Measurements from ENCODE around the gene MORC3. TPM values are rescaled to one million over a fixed set of nuclear protein-coding genes. Genes with fewer than 3 reads are reported as not detected.
"Not testable (repeated sequence)": the region's sequence is repeated elsewhere in the genome, so short reads cannot be mapped to it uniquely, and the experiment has no call there.

The MORC3 gene
- total RNA-seq, 1 experiment from 2014 or later, result 21.7 TPM

DNA sequence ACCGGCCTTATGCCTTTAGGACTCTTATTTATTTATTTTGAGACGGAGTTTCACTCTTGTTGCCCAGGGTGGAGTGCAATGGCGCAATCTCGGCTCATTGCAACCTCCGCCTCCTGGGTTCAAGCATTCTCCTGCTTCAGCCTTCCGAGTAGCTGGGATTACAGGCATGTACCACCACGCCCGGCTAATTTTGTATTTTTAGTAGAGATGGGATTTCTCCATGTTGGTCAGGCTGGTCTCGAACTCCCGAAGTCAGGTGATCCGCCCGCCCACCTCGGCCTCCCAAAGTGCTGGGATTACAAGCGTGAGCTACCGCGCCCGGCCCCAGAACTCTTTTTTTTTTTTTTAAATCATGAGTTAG, 611 bp upstream of the MORC3 start:
- not testable (repeated sequence) for H3K9me3 ChIP-seq, H3K27me3 ChIP-seq, DNase-seq, H3K36me3 ChIP-seq
- peak overlapping the region; percentile 92 for H3K4me3 ChIP-seq

DNA sequence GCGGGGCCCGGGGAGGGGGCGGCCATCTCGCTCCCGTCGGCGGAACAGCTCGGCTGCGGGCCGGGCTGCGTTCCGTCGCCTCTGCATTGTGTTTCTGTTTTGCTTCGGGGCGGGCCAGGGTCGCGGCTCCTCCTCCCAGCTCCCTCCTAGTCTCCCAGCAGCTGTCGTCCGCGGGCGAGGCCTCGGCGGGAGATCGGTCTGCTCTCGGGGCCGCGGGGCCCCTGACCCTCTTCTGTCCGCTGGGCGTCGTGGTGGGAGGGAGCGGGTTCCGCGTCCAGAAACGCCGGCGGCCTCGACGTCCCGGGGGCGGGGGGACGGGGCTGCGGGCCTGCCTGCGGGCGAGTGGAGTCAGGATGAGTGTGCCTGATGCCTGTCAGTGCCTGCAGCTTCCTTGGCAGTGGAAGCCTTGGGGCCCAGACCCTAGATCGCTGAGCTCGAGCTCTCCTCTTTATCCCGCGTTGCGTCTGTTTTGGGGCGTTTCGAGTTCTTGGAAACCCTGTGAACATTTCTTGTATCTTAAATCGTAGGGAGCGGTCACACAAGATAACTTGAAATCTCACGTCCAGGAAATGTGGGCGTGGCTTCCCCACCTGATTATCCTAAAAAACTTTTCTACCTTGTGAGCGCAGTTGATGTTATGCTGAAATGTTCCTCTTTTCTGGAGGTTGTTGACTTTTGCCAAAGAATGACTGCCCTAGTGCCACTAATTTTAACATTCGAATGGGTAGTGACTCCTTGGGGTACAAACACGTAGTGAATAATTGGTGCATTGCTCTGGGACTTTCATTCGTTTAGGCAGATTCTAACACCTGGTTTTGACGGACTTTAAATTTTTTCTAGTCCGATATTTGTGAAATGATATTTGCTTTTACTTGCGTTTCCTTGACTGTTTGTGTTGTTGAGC, 676 bp downstream of the MORC3 start:
- Histone ChIP-seq H3K9me3 (no peaks in the 10 kb centered on the region), H3K36me3 (peaks cover 9% of the 10 kb centered on the region; the same call in 1 of the 2 replicates), H3K27me3 (no peaks in the 10 kb centered on the region), H3K4me3 (peak overlapping the region; percentile 92)
- DNase-seq, result peak; percentile 84

DNA sequence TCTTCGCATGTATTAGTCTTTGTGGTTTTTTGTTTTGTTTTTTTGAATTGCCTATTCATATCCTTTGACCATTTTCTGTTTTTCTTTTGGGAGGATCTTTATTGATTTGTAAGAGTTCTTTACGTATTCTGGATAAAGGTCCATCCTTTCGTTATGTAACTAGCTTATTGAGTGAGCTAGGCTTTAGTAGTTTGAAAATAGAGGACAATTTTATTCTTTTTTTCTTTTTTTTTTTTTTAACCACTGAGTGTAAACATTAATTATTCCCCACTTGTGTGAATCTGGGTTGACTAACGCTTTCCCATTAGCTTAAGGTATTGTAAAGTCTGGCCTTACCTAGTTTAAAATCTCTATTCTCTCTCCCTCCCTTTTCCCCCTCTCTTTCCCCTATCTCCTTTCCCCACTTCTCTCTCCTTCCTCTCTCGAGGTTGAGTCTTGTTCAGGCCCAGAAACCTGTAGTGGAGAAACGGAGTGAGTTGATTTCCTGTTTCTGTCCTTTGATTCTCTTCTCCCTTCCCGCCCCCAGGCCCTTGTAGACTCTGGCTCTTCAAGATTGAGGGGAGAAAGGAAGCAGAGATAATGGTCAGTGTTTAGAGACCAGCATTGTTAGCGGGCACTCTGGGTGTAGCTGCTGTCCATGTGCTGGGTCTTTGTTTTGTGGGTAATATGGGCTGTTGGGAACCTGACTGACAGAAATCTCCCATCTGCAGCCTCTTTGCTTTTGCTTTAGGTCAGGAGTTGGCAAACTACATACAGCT, 1.5 kb downstream of the MORC3 start:
- no peak for DNase-seq
- Histone ChIP-seq H3K9me3 (no peaks in the 10 kb centered on the region), H3K36me3 (peaks cover 9% of the 10 kb centered on the region), H3K4me3 (peak overlapping the region; percentile 92), H3K27me3 (no peaks in the 10 kb centered on the region)

DNA sequence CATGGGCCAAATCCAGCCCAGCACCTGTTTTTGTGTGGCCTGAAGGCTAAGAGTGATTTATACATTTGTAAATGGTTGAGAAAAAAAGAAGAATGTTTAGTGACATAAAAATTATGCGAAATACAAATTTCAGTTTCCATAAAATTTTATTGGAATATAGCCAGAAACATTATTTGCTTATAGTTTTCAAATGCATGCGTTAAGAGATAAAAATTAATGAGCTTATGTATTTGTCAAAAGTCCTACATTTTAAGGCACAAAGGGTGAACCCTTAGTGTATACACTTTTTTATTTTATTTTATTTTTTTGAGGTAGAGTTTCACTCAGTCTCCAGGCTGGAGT, 2.1 kb downstream of the MORC3 start:
- H3K4me3 ChIP-seq, result peak overlapping the region; percentile 92
- DNase-seq, result no peak
- H3K9me3 ChIP-seq, result no peaks in the 10 kb centered on the region
- H3K36me3 ChIP-seq, result peaks cover 9% of the 10 kb centered on the region
- no peaks in the 10 kb centered on the region for H3K27me3 ChIP-seq

DNA sequence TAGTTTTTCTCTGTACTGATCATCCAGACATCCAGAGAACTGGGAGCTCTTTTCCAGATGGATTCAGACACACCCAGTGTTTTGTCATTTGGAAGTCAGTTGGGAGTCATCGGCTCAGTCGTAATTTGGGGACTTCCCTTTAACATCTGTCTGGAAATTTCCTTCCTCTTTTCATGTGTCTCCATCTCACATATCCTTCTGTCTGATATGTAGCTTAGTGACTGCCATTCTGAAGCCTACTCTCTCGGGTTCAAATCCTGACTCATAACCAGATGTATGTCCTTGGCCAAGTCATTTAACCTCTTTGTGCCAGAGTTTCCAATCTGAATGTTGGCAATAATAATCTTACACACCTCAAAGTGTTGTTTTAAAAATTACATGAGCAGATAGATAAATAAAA, 3.0 kb downstream of the MORC3 start:
- H3K9me3 ChIP-seq, result no peaks in the 10 kb centered on the region
- no peaks in the 10 kb centered on the region for H3K27me3 ChIP-seq
- H3K4me3 ChIP-seq, result no peak overlapping the region
- no peak for DNase-seq
- H3K36me3 ChIP-seq, result peaks cover 9% of the 10 kb centered on the region

DNA sequence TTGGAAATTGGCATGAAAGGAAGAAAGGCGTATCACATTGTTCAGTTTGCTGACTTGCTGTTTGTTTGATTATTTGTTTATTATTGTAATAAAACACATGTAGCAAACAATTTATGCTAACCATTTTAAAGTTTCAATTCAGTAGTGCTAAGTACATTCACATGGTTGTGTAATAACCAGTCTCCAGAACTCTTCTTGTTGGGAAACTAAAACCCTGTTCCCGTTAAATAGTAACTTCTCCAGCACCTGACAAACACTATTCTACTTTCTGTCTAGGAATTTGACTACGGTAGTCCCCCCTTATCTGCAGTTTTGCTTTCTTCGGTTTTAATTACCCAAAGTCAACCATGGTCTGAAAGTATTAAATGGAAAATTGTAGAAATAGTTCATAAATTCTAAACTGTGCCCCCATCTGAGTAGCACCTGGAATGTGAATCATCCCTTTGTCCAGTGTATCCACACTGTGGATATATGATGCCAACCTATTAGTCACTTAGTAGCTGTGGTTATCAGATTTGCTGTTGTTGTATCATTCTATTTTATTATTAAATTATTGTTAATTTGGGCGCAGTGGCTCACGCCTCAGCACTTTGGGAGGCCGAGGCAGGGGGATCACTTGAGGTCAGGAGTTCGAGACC, 5.5 kb downstream of the MORC3 start:
- no peak for DNase-seq
- H3K9me3 ChIP-seq, result no peaks in the 10 kb centered on the region
- H3K4me3 ChIP-seq, result no peak overlapping the region
- peaks cover 9% of the 10 kb centered on the region for H3K36me3 ChIP-seq
- no peaks in the 10 kb centered on the region for H3K27me3 ChIP-seq

DNA sequence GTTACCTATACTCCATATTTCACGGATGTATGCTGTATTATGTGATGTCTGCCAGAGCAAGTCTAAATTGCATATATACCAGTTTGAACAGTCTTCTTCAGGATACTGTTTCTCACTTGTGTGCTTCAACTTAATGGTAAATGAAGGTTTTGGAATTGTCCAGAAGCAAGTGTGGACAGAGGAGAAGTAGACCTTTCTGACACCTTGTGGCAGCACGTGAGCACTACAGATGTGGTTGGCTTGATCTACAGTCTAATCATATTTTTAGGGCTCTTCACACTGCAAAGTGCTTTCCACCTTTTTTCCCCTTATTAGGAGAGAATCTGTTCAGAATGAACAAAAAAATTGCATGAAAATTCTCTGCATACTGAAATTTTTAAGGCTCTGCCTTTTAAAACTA, 10.9 kb downstream of the MORC3 start:
- DNase-seq, result peak; percentile 21
- Histone ChIP-seq H3K4me3 (no peak overlapping the region), H3K36me3 (peaks cover 15% of the 10 kb centered on the region), H3K27me3 (no peaks in the 10 kb centered on the region), H3K9me3 (no peaks in the 10 kb centered on the region)

DNA sequence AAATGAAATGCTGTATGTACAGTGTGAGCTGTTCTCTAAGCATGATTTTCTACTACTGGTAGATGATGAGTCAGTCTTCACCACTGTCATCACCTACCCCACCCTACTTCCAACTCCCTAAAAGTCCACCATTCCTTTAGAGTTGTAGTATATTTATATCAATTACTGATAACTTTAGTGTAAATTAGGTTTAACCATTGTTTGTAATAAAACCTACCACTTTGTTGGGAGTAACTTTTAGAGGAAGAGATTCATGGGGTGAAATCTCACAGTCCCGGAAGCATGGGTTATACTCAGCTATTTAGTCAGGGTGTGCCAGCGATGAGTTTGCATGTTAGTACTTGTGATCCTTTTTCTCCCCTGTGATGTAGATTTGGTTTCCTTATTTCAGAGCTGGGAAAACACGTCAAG, 17.1 kb downstream of the MORC3 start:
- Histone ChIP-seq H3K27me3 (no peaks in the 10 kb centered on the region), H3K36me3 (peaks cover 47% of the 10 kb centered on the region), H3K4me3 (no peak overlapping the region), H3K9me3 (no peaks in the 10 kb centered on the region)
- DNase-seq, result no peak

DNA sequence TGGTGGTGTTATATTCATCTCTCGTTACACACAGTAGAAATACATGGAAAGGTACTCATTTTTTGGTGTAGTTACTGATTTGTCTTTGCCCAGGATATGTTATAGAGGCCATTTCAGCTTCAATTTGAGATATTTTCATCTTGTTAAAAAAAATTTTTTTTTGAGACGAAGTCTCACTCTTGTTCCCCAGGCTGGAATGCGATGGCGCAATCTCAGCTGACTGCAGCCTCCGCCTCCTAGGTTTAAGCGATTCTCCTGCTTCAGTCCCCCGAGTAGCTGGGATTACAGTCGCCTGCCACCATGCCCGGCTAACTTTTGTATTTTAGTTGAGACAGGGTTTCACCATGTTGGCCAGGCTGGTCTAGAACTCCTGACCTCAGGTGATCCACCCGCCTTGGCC, 19.0 kb downstream of the MORC3 start:
- Histone ChIP-seq H3K36me3 (peaks cover 47% of the 10 kb centered on the region), H3K9me3 (no peaks in the 10 kb centered on the region), H3K27me3 (no peaks in the 10 kb centered on the region), H3K4me3 (no peak overlapping the region)
- DNase-seq, result no peak

DNA sequence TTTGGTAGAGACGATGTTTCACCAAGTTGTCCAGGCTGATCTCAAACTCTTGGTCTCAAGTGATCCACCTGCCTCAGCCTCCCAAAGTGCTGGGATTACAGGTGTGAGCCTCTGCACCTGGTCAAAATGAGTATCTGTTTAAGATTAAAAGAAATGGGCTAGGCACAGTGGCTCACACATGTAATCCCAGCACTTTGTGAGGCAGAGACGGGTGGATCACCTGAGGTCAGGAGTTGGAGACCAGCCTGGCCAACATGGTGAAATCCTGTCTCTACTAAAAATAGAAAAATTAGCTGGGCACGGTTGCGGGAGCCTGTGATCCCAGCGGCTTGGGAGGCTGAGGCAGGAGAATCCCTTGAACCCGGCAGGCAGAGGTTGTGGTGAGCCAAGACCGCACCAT, 22.6 kb downstream of the MORC3 start:
- H3K36me3 ChIP-seq, result peaks cover 46% of the 10 kb centered on the region
- H3K9me3 ChIP-seq, DNase-seq, H3K4me3 ChIP-seq, H3K27me3 ChIP-seq: not testable (repeated sequence)

DNA sequence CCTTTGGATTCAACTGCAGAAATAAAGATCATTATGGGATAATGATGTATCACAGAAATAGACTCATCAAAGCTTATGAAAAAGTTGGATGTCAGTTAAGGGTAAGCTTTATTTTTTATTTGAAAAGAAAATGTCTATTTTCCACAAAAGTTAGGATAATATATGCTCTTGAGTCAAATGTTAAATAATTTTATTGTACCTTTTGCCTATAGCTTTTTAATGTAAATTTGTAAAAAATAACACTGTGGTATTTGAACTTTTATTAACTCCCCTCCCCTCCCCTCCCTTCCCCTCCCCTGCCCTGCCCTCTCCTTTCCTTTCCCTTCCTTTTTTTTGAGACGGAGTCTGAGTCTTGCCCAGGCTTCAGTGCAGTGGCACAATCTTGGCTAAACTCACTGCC, 24.9 kb downstream of the MORC3 start:
- H3K9me3 ChIP-seq, result no peaks in the 10 kb centered on the region
- peaks cover 50% of the 10 kb centered on the region for H3K36me3 ChIP-seq
- H3K27me3 ChIP-seq, result no peaks in the 10 kb centered on the region
- H3K4me3 ChIP-seq, result no peak overlapping the region
- no peak for DNase-seq

DNA sequence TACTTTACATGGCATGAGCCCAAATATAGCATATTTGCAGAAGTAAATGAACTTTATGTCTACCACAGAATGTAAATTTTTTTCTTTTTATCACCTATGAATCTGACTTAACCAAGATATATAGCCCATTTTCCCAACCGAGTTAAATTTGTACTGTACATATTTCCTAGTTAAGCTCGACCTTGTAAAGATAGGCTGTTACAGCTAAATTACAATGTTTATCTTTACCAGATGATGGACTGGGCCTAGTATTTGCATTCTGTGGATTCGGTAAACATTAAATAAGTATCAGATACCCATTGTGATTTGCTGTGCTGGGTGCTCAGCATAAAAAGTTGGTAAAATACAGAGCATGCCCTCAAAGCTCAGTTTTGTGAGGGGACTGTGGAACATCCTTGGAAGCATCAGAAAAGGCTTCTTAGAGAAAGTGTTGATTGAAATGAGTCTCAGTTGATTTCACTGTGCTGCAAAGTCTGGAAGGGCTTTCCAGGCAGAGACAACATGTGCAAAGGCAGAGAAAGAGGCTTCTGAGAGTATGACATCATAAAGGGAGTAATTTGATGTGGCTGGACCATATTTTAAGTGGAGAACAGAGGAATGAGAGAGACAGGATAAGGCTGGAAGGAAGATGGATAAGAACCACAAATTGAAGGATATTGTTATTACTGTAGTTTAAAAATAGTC, 27.4 kb downstream of the MORC3 start:
- Histone ChIP-seq H3K4me3 (no peak overlapping the region), H3K9me3 (no peaks in the 10 kb centered on the region), H3K27me3 (no peaks in the 10 kb centered on the region), H3K36me3 (peaks cover 48% of the 10 kb centered on the region)
- no peak for DNase-seq

DNA sequence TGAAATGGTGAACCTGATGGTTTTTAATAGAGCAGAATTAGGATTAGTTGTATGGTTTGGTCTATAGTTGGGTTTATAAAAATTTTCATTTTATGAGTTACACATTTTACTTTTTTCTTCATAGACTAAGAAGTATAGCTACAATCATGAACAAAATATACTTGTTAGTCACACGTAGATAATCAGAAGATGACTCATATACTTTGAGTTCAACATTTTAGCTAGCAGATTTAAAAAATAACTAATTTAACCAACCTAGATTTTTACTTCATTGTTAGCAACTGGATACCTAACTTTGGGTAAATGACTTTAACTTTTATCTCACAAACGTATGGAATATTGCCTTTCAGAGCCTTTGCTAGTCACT, 27.9 kb downstream of the MORC3 start:
- Histone ChIP-seq H3K9me3 (no peaks in the 10 kb centered on the region), H3K36me3 (peaks cover 48% of the 10 kb centered on the region)
- no peak for DNase-seq

DNA sequence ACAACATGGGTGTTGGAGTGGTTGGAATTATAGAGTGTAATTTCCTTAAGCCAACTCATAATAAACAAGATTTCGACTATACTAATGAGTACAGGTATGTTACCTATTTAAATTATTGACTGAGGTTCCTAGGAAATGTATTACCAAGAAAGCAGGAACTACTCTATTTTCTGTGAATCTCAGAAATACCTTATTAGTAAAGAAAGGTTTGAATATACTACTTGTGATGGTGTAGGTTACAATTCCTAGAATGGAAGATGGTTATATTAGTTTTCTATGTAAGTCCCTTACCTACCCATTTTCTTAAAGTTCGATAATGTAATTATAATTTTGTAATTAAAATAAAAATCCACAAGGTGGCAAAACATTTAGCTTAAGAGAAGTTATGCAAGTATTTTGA, 29.3 kb downstream of the MORC3 start:
- no peaks in the 10 kb centered on the region for H3K9me3 ChIP-seq
- H3K4me3 ChIP-seq, result no peak overlapping the region
- H3K36me3 ChIP-seq, result peaks cover 46% of the 10 kb centered on the region
- DNase-seq, result no peak
- H3K27me3 ChIP-seq, result no peaks in the 10 kb centered on the region

More for the DNA sequence above, 27.9 kb downstream of the MORC3 start:
- Histone ChIP-seq H3K27me3 (no peaks in the 10 kb centered on the region), H3K4me3 (no peak overlapping the region)

DNA sequence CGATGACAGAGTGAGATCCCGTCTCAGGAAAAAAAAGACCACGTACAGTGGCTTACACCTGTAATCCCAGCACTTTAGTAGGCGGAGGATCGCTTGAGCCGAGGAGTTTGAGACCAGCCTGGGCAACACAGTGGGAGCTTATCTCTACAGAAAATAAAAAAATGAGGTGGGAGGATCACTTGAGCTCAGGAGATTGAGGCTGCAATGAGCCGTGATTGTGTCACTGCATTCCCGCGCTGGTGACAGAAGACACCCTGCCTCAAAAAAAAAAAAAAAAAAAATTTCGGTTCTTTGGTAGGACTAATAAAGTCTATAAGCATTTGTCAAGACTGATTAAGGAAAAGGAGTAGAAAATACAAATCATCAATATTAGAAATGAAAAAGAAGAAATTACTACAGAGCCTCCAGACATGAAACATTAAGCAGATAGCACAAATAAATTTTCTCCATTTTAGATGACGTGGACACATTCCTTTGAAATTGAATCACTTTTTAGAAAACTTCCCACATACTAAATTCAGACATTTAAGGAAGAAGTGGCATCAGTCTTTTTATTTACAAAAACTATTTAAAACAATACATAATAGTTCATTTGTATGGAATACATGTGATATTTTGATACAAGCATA, 30.4 kb downstream of the MORC3 start:
- H3K36me3 ChIP-seq, result peaks cover 40% of the 10 kb centered on the region
- DNase-seq, result no peak
- no peaks in the 10 kb centered on the region for H3K9me3 ChIP-seq
- no peaks in the 10 kb centered on the region for H3K27me3 ChIP-seq
- no peak overlapping the region for H3K4me3 ChIP-seq

DNA sequence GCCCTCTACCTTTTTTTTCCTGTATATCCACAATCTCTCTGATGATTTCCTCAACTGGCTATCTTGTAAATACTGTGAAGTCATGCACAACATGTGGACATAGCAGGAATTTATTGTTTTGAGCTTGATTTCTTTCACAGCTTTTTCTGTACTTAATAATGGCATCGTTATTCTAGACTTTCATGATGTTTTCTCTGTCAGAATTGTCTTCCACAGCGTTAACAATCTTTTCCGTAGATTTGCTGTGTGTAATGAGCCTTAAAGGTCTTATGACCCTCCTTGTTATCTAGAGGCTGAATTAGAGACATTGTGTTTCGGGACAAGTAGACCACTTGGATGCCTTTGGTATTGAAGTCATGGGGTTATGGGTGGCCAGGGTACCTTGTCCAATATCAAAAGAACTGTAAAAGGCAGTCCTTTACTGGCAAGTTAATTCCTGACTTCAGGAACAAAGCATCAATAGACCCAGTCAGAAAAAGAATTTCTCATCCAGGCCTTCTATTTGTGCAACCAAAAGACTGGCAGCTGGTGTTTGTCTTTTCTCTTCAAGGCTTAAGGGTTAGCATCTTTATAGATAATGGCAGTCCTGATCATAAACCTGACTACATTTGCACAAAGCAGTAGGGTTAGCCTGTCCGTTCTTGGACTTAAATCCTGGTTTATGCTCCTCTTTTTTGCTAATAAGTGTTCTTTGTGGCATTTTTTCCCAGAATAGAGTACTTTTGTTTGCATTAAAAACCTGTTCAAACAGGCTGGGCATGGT, 35.1 kb downstream of the MORC3 start:
- Histone ChIP-seq H3K9me3 (no peaks in the 10 kb centered on the region), H3K36me3 (peaks cover 36% of the 10 kb centered on the region), H3K27me3 (no peaks in the 10 kb centered on the region), H3K4me3 (no peak overlapping the region)
- no peak for DNase-seq

Data from MG63 (cell line).